ENCODE data around the gene SLC17A7. TPM values are rescaled to one million over a fixed set of nuclear protein-coding genes. Genes with fewer than 3 reads are reported as not detected.
A peak's percentile ranks its signal among the peaks of the same experiment; 100 is the strongest.

SLC17A7 gene
- total RNA-seq, 2 experiments from 2014 or later = 0.19 to 0.55 TPM

DNA sequence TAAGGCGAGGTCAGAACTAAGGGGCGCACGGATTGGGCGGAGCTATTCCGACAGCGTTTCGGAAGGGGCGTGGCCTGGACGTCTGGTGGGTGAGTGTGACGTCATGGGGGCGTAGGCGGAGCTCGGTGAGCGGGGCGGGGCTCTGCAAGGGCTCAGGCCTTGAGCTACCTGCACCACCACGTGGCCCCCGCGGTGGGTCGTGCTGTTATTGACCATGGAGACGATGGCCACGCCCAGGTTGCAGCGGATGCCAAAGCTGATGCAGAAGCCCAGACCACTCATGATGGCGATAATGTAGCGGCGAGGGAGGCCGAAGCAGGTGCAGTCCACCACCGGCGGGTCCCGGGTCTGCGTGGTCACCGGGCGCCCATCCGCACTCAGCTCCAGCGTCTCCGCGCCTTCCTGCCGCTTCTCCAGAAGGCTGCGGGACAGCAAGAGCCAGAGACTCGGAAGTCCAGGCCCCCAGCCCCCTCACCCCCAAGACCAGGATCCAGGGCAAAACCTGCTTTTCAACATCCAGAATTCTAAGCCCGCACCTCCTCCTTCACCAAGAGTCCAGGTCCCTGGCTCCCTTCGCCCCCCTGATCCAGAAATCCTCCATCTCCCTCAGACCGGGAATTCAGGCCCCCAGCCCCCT, 4.8 kb downstream of the SLC17A7 start:
- Mint-ChIP-seq H3K27ac (no peak overlapping the region), H3K27me3 (peaks cover 93% of the 10 kb centered on the region), H3K4me1 (peaks cover 25% of the 10 kb centered on the region), H3K36me3 (peaks cover 3% of the 10 kb centered on the region), H3K4me3 (peak overlapping the region; percentile 39), H3K9me3 (ENCODE audit: low read depth) (no peaks in the 10 kb centered on the region)
- CTCF ChIA-PET = interaction anchor here (0.6 to 2.2 kb wide), 12 partner anchors 10 to 211 kb away, joined by 3 to 10 read pairs (median 4); partner anchors contain the start of genes GFY, KASH5 and PIH1D1
- ATAC-seq = peak; percentile 61
- DNase-seq = peak; percentile 84

DNA sequence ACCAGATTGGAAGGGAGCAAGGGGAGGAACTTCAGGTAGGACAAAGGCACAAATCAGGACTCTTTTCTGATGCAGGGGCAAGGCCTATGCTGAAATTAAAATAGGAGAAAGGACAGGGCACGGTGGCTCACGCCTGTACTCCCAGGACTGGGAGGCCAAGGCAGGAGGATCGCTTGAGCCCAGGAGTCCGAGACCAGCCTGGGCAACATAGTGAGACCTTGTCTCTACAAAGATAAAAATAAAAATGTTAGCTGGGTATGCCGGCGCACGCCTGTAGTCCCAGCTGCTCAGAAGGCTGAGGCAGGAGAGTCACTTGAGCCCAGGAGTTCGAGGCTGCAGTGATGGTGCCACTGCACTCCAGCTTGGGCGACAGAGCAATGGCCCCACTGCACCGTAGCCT, 5.7 kb downstream of the SLC17A7 start:
- Mint-ChIP-seq H3K27me3 (peaks cover 96% of the 10 kb centered on the region), H3K4me1 (peaks cover 25% of the 10 kb centered on the region), H3K4me3 (no peak overlapping the region), H3K36me3 (peaks cover 3% of the 10 kb centered on the region), H3K9me3 (ENCODE audit: low read depth) (no peaks in the 10 kb centered on the region), H3K27ac (no peak overlapping the region)
- CTCF ChIA-PET = interaction anchor here (0.9 to 2.2 kb wide), 10 partner anchors 9 to 134 kb away, joined by 3 to 7 read pairs (median 4); partner anchors contain the start of genes GFY and KASH5
- ATAC-seq (no peak), DNase-seq (no peak)

DNA sequence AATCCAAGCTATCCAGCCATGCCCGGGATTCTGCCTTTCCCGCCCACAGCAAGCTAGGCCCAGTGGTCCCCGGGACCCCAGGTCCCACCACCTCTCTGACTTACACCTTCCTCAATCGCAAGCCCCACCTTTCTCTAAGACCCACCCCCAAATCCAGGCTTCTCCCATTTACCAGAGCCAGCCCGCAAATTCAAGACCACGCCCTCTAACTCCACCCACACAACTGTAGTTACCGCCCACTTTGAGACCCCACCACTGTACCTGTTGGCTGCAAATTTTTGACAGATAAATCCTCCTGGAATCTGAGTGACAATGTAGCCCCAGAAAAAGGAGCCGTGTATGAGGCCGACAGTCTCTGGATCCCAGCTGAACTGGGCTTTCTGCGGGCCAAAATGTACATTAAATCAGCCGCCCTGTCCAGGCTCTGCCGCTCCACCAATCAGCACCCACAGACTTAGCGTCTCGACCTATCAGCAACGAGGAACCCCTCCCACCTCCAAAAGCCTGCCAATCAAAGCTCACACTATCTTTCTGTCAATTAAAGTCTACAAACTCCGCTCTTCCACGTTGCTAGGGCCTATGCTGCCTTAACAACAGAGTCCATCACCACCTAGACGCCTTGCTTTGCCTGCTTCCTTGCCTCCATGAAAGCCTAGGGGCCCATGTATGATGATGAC, 6.3 kb downstream of the SLC17A7 start:
- Mint-ChIP-seq H3K36me3 (peaks cover 3% of the 10 kb centered on the region), H3K27me3 (peaks cover 95% of the 10 kb centered on the region), H3K27ac (no peak overlapping the region), H3K9me3 (ENCODE audit: low read depth) (no peaks in the 10 kb centered on the region), H3K4me1 (peaks cover 24% of the 10 kb centered on the region), H3K4me3 (no peak overlapping the region)
- DNase-seq = no peak
- ATAC-seq = no peak
- CTCF ChIA-PET = interaction anchor here (0.8 to 2.2 kb wide), 6 partner anchors 9 to 47 kb away, joined by 3 to 7 read pairs (median 4); partner anchors contain the start of genes GFY and KASH5

DNA sequence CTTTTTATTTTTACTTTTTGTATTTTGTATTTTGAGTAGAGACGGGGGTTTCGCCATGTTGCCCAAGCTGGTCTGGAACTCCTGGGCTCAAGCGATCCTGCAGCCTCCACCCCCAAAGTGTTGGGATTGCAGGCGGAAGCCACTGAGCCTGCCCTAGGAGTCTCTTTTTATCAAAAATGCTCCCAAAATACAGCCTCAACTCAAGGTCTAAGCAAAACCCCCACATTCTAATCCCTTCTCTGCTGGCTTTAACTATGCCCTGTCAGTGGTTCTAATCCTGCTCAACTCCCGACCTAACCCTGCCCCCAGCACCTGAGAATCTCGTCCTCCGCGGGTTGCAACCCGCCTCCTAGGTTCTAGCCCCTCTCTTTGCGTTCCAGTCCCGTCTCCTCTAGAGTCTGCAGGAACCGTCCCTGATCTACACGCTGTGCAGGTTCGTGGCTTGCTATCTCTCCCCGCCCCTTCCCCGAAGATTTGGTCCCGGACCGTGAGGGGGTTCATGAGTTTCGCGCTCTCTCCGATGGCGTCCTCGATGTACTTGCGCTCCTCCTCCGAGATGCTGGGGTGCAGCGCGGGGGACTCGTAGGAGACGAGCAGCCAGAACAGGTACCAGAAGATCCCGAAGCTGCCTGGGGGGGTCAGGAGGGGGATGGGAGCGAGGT, 8.0 kb downstream of the SLC17A7 start:
- DNase-seq = no peak
- H3K9me3 Mint-ChIP-seq (ENCODE audit: low read depth) = no peaks in the 10 kb centered on the region
- peaks cover 3% of the 10 kb centered on the region for H3K36me3 Mint-ChIP-seq
- H3K27ac Mint-ChIP-seq = no peak overlapping the region
- no peak overlapping the region for H3K4me3 Mint-ChIP-seq
- peaks cover 28% of the 10 kb centered on the region for H3K4me1 Mint-ChIP-seq
- H3K27me3 Mint-ChIP-seq = peaks cover 95% of the 10 kb centered on the region
- ATAC-seq = no peak
- CTCF ChIA-PET = interaction anchor here (0.6 to 4.8 kb wide), 3 partner anchors 8 to 224 kb away, joined by 3 to 23 read pairs (median 3); partner anchors contain the start of gene GFY

DNA sequence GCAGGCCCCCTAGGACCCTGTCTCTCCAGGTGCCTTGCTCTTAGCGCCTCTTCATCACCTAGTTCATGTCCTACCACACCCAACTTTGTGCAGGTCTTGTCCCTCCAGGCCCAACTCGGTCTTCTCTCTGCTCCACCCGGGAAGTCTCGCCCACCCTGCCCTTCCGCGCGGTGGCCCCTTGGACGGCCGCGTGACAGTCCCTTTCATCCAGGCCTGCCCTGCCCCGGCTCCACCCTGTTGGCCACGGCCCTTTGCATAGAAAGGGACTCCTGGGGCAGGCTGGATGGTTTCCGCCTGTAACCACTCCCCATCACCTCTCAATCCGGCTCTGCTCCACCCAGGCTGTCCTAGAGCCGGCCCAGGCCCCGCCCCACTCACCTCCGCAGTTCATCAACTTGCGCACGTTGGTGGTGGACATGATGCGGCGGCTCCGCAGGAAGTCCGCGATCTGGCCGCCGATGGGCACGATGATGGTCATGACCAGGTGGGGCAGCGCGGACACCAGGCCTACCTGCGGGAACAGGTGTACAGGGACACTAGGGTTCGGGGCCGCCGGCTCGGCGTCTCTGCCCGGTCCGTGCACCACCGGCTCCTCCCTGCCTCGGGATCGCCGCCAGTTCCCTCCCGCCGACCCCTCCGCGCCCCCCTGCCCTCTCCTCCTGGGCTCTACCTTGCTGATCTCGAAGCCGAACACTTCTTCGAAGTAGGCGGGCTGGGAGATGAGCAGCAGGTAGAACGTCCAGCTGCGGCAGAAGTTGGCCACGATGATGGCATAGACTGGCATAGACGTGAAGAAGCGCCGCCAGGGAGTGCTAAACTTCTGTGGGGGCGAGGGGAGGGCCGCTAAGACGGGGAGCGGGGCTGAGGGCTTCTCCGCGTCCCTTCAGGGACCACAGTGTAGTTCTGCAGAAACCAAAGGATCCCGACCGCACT, 8.9 kb downstream of the SLC17A7 start:
- CTCF ChIA-PET = interaction anchor here (1.2 to 4.8 kb wide), 2 partner anchors 13 to 40 kb away, joined by 9 to 23 read pairs; no protein-coding TSS in a partner anchor
- Mint-ChIP-seq H3K27me3 (peaks cover 92% of the 10 kb centered on the region), H3K9me3 (ENCODE audit: low read depth) (no peaks in the 10 kb centered on the region), H3K27ac (no peak overlapping the region), H3K4me1 (peaks cover 34% of the 10 kb centered on the region), H3K4me3 (no peak overlapping the region), H3K36me3 (peaks cover 3% of the 10 kb centered on the region)
- DNase-seq (peak; percentile 66), ATAC-seq (peak; percentile 68)

DNA sequence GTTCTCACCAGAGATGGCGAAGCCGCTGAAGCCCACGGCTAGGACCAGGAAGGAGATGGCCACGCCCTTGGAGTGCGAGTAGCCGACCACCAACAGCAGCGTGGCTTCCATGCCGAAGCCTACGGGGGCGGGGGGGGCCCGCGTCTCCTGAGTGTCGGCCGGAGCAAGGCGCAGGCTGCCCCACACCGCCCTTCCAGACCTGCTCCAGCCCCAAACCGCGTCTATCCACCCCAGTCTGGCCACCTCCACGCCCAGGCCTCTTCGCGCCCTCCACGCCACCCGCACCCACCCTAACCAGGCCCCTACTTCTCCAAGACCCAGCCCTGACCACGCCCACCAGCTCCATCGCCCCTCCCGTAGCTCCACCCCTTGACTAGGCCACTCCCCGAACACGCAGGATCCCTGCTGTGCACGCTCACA, 10.0 kb downstream of the SLC17A7 start:
- no peaks in the 10 kb centered on the region for H3K9me3 Mint-ChIP-seq (ENCODE audit: low read depth)
- ATAC-seq = no peak
- H3K27ac Mint-ChIP-seq = no peak overlapping the region
- CTCF ChIA-PET = interaction anchor here (0.6 to 4.8 kb wide), 3 partner anchors 12 to 39 kb away, joined by 3 to 23 read pairs (median 9); no protein-coding TSS in a partner anchor
- peaks cover 92% of the 10 kb centered on the region for H3K27me3 Mint-ChIP-seq
- peaks cover 3% of the 10 kb centered on the region for H3K36me3 Mint-ChIP-seq
- no peak for DNase-seq
- peaks cover 38% of the 10 kb centered on the region for H3K4me1 Mint-ChIP-seq
- H3K4me3 Mint-ChIP-seq = no peak overlapping the region

DNA sequence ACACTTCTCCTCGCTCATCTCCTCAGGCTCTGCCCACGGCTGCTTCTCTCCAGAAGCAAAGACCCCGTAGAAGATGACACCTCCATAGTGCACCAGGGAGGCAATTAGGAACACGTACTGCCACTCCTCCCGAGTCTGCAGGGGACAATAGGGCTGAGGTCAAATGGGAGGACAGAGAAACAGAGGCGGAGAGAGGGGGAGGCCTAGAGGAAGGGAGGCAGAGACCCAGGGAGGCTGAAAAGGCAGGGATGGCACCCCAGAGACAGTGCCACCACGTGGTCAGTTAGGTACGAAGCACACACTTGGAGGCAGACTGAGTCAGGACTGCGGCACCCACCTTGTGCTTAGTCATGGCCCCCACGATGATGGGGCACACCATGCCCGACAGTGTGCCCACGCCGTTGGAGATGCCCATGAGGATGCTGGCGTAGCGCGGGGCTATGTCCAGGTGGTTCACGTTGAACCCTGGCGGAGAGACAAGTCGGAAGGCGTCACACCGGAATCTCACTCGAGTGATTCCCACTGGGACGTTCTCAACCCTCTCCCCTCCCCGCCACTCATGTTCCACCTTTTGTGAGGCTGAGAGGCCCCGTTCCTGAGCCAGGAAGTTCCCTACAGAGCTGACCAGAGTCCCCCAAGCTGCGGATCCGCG, 10.5 kb downstream of the SLC17A7 start:
- CTCF ChIA-PET = interaction anchor here (0.6 to 4.8 kb wide), 5 partner anchors 11 to 39 kb away, joined by 3 to 23 read pairs (median 9); no protein-coding TSS in a partner anchor
- no peak overlapping the region for H3K4me3 Mint-ChIP-seq
- H3K27me3 Mint-ChIP-seq = peaks cover 92% of the 10 kb centered on the region
- peaks cover 34% of the 10 kb centered on the region for H3K4me1 Mint-ChIP-seq
- DNase-seq (no peak), ATAC-seq (no peak)
- no peaks in the 10 kb centered on the region for H3K9me3 Mint-ChIP-seq (ENCODE audit: low read depth)
- no peak overlapping the region for H3K27ac Mint-ChIP-seq
- peaks cover 3% of the 10 kb centered on the region for H3K36me3 Mint-ChIP-seq

DNA sequence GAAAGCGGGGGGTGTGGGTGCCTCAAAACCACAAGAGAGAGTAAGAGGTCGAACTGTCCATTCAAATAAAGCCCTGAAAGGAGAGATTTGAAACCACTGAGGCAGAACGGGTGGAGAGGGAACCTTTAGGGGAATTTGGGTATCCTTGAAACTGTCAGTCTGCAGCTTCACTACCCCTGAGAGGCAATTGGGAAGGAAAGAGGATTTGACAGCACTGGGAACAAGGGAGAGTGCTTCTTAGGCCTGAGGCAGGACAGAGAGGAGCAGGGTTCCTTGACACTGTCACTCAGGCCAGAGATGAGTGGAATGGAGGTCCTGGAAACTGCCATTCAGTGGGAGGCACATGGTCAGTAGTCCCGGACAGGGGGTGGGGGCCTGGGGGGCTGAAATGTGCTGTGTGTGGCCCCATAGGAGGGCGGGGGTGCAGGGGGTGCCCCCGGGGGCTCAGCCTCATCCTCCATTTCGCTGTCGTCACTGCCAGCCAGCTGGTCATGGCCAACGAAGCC, 11.1 kb downstream of the SLC17A7 start:
- no peak for DNase-seq
- no peak overlapping the region for H3K27ac Mint-ChIP-seq
- H3K36me3 Mint-ChIP-seq = peaks cover 3% of the 10 kb centered on the region
- no peaks in the 10 kb centered on the region for H3K9me3 Mint-ChIP-seq (ENCODE audit: low read depth)
- H3K4me1 Mint-ChIP-seq = peaks cover 34% of the 10 kb centered on the region
- ATAC-seq = no peak
- H3K27me3 Mint-ChIP-seq = peaks cover 92% of the 10 kb centered on the region
- CTCF ChIA-PET = interaction anchor here (1.1 to 4.8 kb wide), 6 partner anchors 11 to 39 kb away, joined by 3 to 23 read pairs (median 4); no protein-coding TSS in a partner anchor
- no peak overlapping the region for H3K4me3 Mint-ChIP-seq

DNA sequence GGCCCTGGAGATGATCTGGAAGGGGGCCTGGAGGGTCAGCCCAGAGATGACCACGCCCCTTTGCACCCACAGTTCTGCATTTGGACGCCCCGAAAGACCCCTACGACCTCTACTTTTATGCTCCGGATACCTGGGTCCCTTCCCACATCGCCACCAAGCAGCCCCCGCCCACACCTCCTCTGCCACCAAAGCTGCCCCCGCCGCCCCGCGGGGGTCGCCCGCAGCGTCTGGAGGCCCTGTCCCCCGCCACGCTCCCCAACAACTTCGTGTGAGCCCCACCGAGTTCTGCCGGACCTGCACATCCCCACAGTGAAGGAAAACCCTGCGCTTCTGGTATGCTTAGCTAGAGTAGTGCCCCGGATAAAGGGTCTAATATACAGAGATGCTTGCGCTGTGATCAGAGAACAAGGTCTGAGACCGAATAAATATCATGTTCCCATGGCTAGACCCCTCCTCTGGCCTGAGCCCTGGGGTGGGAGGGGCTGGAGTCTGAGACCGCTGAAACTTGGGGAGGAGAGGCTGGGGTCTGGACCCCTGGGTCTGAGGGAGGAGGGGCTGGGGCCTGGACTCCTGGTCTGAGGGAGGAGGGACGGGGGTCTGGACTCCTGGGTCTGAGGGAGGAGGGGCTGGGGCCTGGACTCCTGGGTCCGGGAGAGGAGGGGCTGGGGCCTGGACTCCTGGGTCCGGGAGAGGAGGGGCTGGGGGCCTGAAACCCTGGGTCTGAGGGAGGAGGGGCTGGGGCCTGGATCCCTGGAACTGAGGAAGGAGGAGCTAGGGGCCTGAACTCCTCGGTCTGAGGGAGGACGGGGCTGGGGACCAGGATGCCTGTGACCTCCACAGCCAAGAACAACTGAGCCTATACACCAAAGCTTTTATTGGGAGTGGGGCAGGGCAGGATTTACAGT, 12.5 kb downstream of the SLC17A7 start:
- no peak for ATAC-seq
- no peak for DNase-seq
- Mint-ChIP-seq H3K27me3 (peaks cover 92% of the 10 kb centered on the region), H3K9me3 (ENCODE audit: low read depth) (no peaks in the 10 kb centered on the region), H3K4me3 (no peak overlapping the region), H3K4me1 (peaks cover 38% of the 10 kb centered on the region), H3K27ac (no peak overlapping the region), H3K36me3 (peaks cover 3% of the 10 kb centered on the region)
- CTCF ChIA-PET = interaction anchor here (1.4 to 7.4 kb wide), 7 partner anchors 9 to 118 kb away, joined by 3 to 52 read pairs (median 5); no protein-coding TSS in a partner anchor

DNA sequence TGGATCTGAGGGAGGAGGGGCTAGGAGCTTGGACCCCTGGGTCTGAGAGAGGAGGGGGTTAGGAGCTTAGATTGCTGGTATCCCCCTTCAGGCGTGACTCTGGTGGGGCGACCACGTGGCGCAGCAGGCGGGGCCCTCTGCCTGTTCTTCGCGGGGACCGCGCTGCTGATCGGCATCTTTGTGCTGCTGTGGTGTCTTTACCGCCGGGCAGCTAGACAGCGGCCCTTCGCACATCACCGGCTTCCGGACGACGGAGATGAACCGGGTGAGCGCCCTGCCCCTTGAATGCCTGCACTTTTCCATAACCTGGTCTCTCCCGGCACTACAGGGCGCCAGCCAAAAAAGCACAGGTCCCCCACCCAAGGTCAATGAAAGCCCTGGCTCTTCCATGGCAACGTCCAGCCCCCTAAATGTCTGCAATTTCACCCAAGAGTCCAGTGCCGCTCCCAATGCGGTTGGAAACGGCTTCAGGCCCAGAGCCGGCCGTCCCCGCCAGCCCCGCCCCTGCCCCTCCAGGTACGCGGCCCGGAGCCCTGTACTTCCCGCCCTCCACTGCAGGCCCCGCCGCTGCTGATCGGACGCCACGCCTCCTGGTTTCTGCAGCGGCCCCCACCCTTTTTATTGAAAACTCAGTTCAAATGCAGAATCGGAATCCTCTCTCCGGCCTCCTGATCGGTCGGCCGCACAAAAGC, 13.3 kb downstream of the SLC17A7 start:
- CTCF ChIA-PET = interaction anchor here (0.6 to 7.4 kb wide), 7 partner anchors 14 to 229 kb away, joined by 3 to 52 read pairs (median 3); partner anchors contain the start of gene SLC17A7
- H3K4me1 Mint-ChIP-seq = peaks cover 39% of the 10 kb centered on the region
- H3K9me3 Mint-ChIP-seq (ENCODE audit: low read depth) = no peaks in the 10 kb centered on the region
- DNase-seq = peak; percentile 62
- H3K36me3 Mint-ChIP-seq = peaks cover 5% of the 10 kb centered on the region
- H3K4me3 Mint-ChIP-seq = no peak overlapping the region
- peak; percentile 62 for ATAC-seq
- H3K27me3 Mint-ChIP-seq = peaks cover 90% of the 10 kb centered on the region
- H3K27ac Mint-ChIP-seq = no peak overlapping the region
